GM19452 (cell line): ENCODE measurements around the gene GPR33.
"Not testable (repeated sequence)": the region's sequence is repeated elsewhere in the genome, so short reads cannot be mapped to it uniquely, and the experiment has no call there.

Experiments used
- ATAC-seq: cut with Tn5 transposase; IDR thresholded peaks from one replicate; pipeline ENCODE4 v1.9.1; 2021; ENCODE audit not compliant: unreplicated experiment

Gene GPR33

GRCh38 chr14:31461545-31461944 lies 26.3 kb downstream of the GPR33 start:
- no peak for ATAC-seq

- no peak for ATAC-seq
Measured at GRCh38 chr14:31457665-31458659, 29.9 kb downstream of the GPR33 start.

GRCh38 chr14:31456841-31457664 lies 30.8 kb downstream of the GPR33 start, which contains the start of gene DTD2:
Gene DTD2 (minus strand): TSS chr14:31457506. CDS start chr14:31457393, 113 bp downstream.
- ATAC-seq = peak; percentile 99

DNA sequence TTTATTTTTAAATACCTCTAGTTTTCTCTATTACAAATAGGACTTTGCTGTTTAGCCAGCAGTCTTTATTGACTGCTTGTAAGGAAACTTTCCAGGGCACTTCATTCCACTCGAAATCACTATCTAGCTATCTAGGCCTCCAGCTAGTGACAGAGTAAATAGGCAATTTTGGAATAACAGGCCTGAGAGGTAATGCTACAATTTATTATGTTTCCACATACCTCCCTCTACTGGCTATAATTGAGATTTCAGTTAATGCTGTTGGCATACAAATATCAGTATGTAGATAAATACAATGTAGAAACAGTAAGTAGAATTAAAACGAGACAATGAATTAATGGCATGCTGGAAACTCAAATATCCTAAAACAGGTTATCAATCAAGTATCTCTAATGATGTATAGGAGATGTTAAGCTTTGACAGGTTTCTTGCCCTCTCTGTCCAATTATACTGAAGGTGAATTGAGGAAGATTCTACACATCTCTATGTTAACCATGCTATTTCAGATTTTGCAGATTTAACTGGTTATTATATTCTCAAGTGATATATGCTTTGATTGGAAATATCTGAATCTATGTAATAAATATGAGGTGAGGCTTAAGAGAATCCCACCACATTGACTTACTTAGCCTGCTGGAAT lies 37.7 kb downstream of the GPR33 start:
- no peak for ATAC-seq

DNA sequence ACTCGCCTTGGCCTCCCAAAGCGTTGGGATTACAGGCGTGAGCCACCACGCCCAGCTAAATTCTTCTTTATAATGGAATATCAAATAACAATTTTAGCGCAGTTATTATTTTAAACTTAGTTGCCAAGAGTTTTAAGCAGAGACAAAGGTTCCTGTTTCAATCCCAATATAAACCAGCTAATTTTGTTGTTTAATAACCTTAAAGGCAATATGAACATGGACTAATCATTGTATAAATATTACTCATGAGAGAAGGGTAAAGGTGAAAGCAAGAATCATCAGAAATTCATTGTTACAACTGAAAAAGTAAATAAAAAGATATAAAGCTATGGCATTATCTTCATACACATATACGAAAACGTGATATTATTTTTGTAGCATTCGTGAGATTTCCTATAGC lies 38.7 kb downstream of the GPR33 start:
- ATAC-seq = no peak

GRCh38 chr14:31445703-31446102 lies 42.1 kb downstream of the GPR33 start:
- no peak for ATAC-seq

DNA sequence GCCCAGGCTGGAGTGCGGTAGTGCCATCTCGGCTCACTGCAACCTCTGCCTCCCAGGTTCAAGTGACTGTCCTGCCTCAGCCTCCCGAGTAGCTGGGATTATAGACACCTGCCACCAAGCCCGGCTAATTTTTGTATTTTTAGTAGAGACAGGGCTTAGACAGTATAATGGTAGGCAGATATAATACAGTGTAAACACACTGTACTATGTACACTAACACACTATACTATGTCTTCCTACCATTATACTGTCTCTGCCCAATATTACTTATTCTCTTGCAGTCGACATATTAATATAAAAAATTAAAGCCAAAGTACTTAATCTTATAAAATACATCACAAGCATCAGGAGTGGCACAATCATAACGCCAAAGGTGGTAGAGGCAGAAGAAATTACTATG lies 45.6 kb downstream of the GPR33 start:
- no peak for ATAC-seq

GRCh38 chr14:31441273-31442111 lies 46.3 kb downstream of the GPR33 start:
- ATAC-seq = no peak

DNA sequence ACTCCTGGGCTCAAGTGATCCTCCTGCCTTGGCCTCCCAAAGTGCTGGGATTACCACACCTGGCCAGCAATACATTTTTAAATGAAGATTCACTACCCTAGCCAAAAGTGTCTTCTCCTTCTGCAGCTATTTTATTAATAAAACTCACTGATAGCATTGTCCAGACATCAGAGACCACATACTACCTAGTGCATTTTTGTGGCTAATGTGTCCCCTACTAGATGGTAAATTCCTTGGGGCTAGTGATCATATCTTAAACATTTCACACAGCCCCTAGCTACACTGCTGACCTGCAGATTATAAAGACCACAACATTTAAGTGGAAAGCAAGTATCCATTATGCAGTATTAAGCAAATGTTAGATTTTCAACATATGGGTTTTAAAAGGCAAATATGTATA lies 47.6 kb downstream of the GPR33 start:
- no peak for ATAC-seq

- ATAC-seq = no peak
Measured at GRCh38 chr14:31439561-31439960, 48.3 kb downstream of the GPR33 start.

DNA sequence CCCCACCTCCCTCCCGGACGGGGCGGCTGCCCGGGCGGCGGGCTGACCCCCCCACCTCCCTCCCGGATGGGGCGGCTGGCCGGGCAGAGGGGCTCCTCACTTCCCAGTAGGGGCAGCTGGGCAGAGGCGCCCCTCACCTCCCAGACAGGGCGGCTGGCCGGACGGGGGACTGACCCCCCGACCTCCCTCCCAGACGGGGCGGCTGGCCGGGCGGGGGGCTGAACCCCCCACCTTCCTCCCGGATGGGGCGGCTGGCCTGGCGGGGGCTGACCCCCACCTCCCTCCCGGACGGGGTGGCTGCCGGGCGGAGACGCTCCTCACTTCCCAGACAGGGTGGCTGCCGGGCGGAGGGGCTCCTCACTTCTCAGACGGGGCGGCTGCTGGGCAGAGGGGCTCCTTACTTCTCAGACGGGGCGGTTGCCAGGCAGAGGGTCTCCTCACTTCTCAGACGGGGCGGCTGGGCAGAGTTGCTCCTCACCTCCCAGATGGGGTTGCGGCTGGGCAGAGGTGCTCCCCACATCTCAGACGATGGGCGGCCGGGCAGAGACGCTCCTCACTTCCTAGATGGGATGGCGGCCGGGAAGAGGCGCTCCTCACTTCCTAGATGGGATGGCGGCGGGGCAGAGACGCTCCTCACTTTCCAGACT lies 50.7 kb downstream of the GPR33 start:
- not testable (repeated sequence) for ATAC-seq

GRCh38 chr14:31435276-31435675 lies 52.6 kb downstream of the GPR33 start:
- ATAC-seq = no peak
